ENCODE results near the gene PRKCE.
"Not testable (repeated sequence)": the region's sequence is repeated elsewhere in the genome, so short reads cannot be mapped to it uniquely, and the experiment has no call there.

The PRKCE gene

GRCh38 chr2:45714679-45715078, 63.2 kb downstream of the PRKCE start:
- Mint-ChIP-seq H3K27me3 (ENCODE audit: low read depth) (no peaks in the 10 kb centered on the region), H3K4me1 (peaks cover 10% of the 10 kb centered on the region), H3K9me3 (no peaks in the 10 kb centered on the region), H3K4me3 (no peak overlapping the region), H3K36me3 (ENCODE audit: low read depth) (no peaks in the 10 kb centered on the region), H3K27ac (no peak overlapping the region)
- TF ChIP-seq CTCF (IDR thresholded peaks at IDR 0.05; ENCODE audit: unreplicated experiment in 3 of 3): no peak

- no peaks in the 10 kb centered on the region for H3K9me3 Mint-ChIP-seq
- peaks cover 13% of the 10 kb centered on the region for H3K4me1 Mint-ChIP-seq
- H3K4me3 Mint-ChIP-seq: no peak overlapping the region
- H3K27me3 Mint-ChIP-seq (ENCODE audit: low read depth): no peaks in the 10 kb centered on the region
- no peak overlapping the region for H3K27ac Mint-ChIP-seq
- no peak for TF ChIP-seq CTCF (IDR thresholded peaks at IDR 0.05; ENCODE audit: unreplicated experiment in 3 of 3)
- no peaks in the 10 kb centered on the region for H3K36me3 Mint-ChIP-seq (ENCODE audit: low read depth)
Measured at GRCh38 chr2:45715601-45716379, 64.3 kb downstream of the PRKCE start.

GRCh38 chr2:45716432-45716831, 65.0 kb downstream of the PRKCE start:
- H3K27ac Mint-ChIP-seq; H3K27me3 Mint-ChIP-seq (ENCODE audit: low read depth); H3K4me3 Mint-ChIP-seq; H3K36me3 Mint-ChIP-seq (ENCODE audit: low read depth); H3K9me3 Mint-ChIP-seq: not testable (repeated sequence)
- peaks cover 13% of the 10 kb centered on the region for H3K4me1 Mint-ChIP-seq

- Mint-ChIP-seq H3K4me1 (peaks cover 13% of the 10 kb centered on the region), H3K9me3 (no peaks in the 10 kb centered on the region), H3K36me3 (ENCODE audit: low read depth) (no peaks in the 10 kb centered on the region), H3K27me3 (ENCODE audit: low read depth) (no peaks in the 10 kb centered on the region), H3K27ac (no peak overlapping the region), H3K4me3 (no peak overlapping the region)
- TF ChIP-seq CTCF (IDR thresholded peaks at IDR 0.05; ENCODE audit: unreplicated experiment in 3 of 3): no peak
Measured at GRCh38 chr2:45716915-45717314, 65.4 kb downstream of the PRKCE start.

GRCh38 chr2:45720210-45720609, 68.7 kb downstream of the PRKCE start:
- Mint-ChIP-seq H3K27ac (no peak overlapping the region), H3K4me1 (peaks cover 18% of the 10 kb centered on the region), H3K9me3 (no peaks in the 10 kb centered on the region), H3K27me3 (ENCODE audit: low read depth) (no peaks in the 10 kb centered on the region), H3K4me3 (no peak overlapping the region), H3K36me3 (ENCODE audit: low read depth) (no peaks in the 10 kb centered on the region)
- no peak for TF ChIP-seq CTCF (IDR thresholded peaks at IDR 0.05; ENCODE audit: unreplicated experiment in 3 of 3)

GRCh38 chr2:45721150-45721549, 69.7 kb downstream of the PRKCE start:
- Mint-ChIP-seq H3K27me3 (ENCODE audit: low read depth) (no peaks in the 10 kb centered on the region), H3K4me1 (peaks cover 18% of the 10 kb centered on the region), H3K36me3 (ENCODE audit: low read depth) (no peaks in the 10 kb centered on the region), H3K27ac (no peak overlapping the region), H3K4me3 (no peak overlapping the region), H3K9me3 (no peaks in the 10 kb centered on the region)
- TF ChIP-seq CTCF (IDR thresholded peaks at IDR 0.05; ENCODE audit: unreplicated experiment in 3 of 3): no peak

Measured in nephron (organoid).